Trophoblast cell (in vitro differentiated cells and primary cell): Measurements from ENCODE around the gene CEL.

Experiments
- DNase-seq, 2 donors: peaks; one replicate each; pipeline ENCODE4 v3.0.0-alpha.2; 2016
- H2AFZ ChIP-seq: 2 replicates; pipeline ENCODE4 v1.6.1; 2013; ENCODE audit warnings: low read length, moderate library complexity, mild to moderate bottlenecking; ENCODE audit not compliant: insufficient read depth, poor library complexity
- H2AK5ac ChIP-seq: 2 replicates; pipeline ENCODE4 v1.6.1; 2013; ENCODE audit warnings: mild to moderate bottlenecking, low read length
- H2BK120ac ChIP-seq: 2 replicates; pipeline ENCODE4 v1.6.1; 2013; ENCODE audit warnings: low read length, mild to moderate bottlenecking, moderate library complexity; ENCODE audit not compliant: insufficient read depth, poor library complexity
- H2BK12ac ChIP-seq: 2 replicates; pipeline ENCODE4 v1.6.1; 2013; ENCODE audit warnings: mild to moderate bottlenecking, low read length, moderate library complexity
- H2BK5ac ChIP-seq: 2 replicates; pipeline ENCODE4 v1.6.1; 2013; ENCODE audit warnings: low read length, low read depth, moderate library complexity, mild to moderate bottlenecking; ENCODE audit not compliant: poor library complexity
- H3K14ac ChIP-seq: 2 replicates; pipeline ENCODE4 v1.6.1; 2013; ENCODE audit warnings: mild to moderate bottlenecking, low read length
- H3K18ac ChIP-seq: 2 replicates; pipeline ENCODE4 v1.6.1; 2013; ENCODE audit warnings: mild to moderate bottlenecking, low read length
- H3K23ac ChIP-seq: 2 replicates; pipeline ENCODE4 v1.6.1; 2013; ENCODE audit warnings: low read length
- H3K27ac ChIP-seq: 2 replicates; pipeline ENCODE4 v1.5.1; 2013; ENCODE audit warnings: low read depth, mild to moderate bottlenecking, inconsistent platforms, low read length, moderate library complexity
- H3K27me3 ChIP-seq: 2 replicates; pipeline ENCODE4 v1.6.1; 2013; ENCODE audit warnings: inconsistent platforms, mild to moderate bottlenecking, low read length, moderate library complexity; ENCODE audit not compliant: insufficient read depth
- H3K36me3 ChIP-seq, 2 experiments: 1 replicate in 1 of 2; 2 replicates in 1 of 2; pipeline ENCODE4 v1.6.1; 2013; ENCODE audit warnings: low read length in 2 of 2, mild to moderate bottlenecking in 2 of 2, moderate library complexity in 1 of 2; ENCODE audit not compliant: insufficient read depth in 2 of 2, control insufficient read depth in 1 of 2
- H3K4ac ChIP-seq: 2 replicates; pipeline ENCODE4 v1.6.1; 2013; ENCODE audit warnings: low read depth, mild to moderate bottlenecking, low read length, moderate library complexity
- H3K4me1 ChIP-seq, 2 experiments: 1 replicate in 1 of 2; 2 replicates in 1 of 2; pipeline ENCODE4 v1.6.1; 2013; ENCODE audit warnings: low read length in 2 of 2, mild to moderate bottlenecking in 2 of 2, moderate library complexity in 1 of 2; ENCODE audit not compliant: insufficient read depth in 2 of 2, control insufficient read depth in 1 of 2
- H3K4me2 ChIP-seq: 2 replicates; pipeline ENCODE4 v1.6.1; 2013; ENCODE audit warnings: inconsistent platforms, mild to moderate bottlenecking, low read length, moderate library complexity
- H3K4me3 ChIP-seq: 2 replicates; pipeline ENCODE4 v1.5.1; 2013; ENCODE audit warnings: mild to moderate bottlenecking, low read depth, low read length, inconsistent platforms
- H3K79me1 ChIP-seq: one replicate; pipeline ENCODE4 v1.6.1; 2013; ENCODE audit warnings: low read length
- H3K79me2 ChIP-seq: 2 replicates; pipeline ENCODE4 v1.6.1; 2013; ENCODE audit warnings: low read length, mild to moderate bottlenecking; ENCODE audit not compliant: control insufficient read depth, insufficient read depth, poor library complexity
- H3K9ac ChIP-seq: 2 replicates; pipeline ENCODE4 v1.6.1; 2013; ENCODE audit warnings: mild to moderate bottlenecking, low read length
- H3K9me3 ChIP-seq: 2 replicates; pipeline ENCODE4 v1.6.1; 2013; ENCODE audit warnings: low read depth, mild to moderate bottlenecking, control low read depth, inconsistent platforms, low read length; ENCODE audit not compliant: insufficient read depth
- H4K12ac ChIP-seq: 2 replicates; pipeline ENCODE4 v1.6.1; 2013; ENCODE audit warnings: low read depth, mild to moderate bottlenecking, low read length, moderate library complexity
- H4K8ac ChIP-seq: 2 replicates; pipeline ENCODE4 v1.6.1; 2013; ENCODE audit warnings: low read depth, mild to moderate bottlenecking, low read length, moderate library complexity
- H4K91ac ChIP-seq: one replicate; pipeline ENCODE4 v1.6.1; 2013; ENCODE audit warnings: low read depth, mild to moderate bottlenecking, low read length, moderate library complexity
- WGBS: extraction: QIAGEN DNeasy Blood & Tissue Kit; methylation state at CpG from one replicate; pipeline ENCODE4 v1.1.7; 2013; ENCODE audit warnings: missing lambda C conversion rate; ENCODE audit not compliant: insufficient read length, insufficient coverage; ENCODE audit errors: extremely low coverage; 5-methylcytosine and 5-hydroxymethylcytosine counted together

CEL gene

DNA sequence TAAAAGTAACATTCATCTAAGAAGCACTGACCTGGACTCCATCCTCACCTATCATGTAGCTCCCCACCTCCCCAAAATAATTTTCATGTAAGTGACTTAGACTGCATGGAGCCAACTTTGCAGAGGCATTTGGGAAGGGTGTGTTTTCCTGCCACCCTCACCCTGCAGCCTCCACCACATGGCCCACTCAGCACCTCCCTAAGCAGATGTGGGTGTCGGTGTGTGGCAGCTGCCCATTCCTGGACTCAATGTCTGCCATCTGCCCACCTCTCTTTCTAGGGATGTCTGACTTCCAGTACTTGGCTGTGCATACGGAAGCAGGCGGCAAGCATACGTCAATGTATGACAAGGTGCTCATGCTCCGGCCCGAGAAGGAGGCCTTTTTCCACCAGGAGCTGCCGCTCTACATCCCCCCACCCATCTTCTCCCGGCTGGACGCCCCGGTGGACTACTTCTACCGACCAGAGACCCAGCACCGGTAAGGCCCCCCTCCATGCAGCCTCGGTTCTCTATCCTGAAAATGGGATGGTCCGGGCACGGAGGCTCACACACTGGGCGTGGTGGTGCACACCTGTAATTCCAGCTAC is 18.2 kb upstream of the CEL start:
- H2BK12ac ChIP-seq, result no peak overlapping the region
- no CpG with 5 or more reads among the region's 16 CpGs for WGBS
- no peak overlapping the region for H2BK5ac ChIP-seq
- no peak overlapping the region for H3K18ac ChIP-seq
- peaks cover 55 to 60% of the 10 kb centered on the region in 2 experiments for H3K36me3 ChIP-seq
- no peak overlapping the region for H3K4me2 ChIP-seq
- no peak overlapping the region for H4K12ac ChIP-seq
- no peak overlapping the region for H3K9ac ChIP-seq
- no peak for DNase-seq
- no peak overlapping the region for H4K8ac ChIP-seq
- H2BK120ac ChIP-seq, result no peak overlapping the region
- no peaks in the 10 kb centered on the region for H3K27me3 ChIP-seq
- H3K79me1 ChIP-seq, result no peaks in the 10 kb centered on the region
- no peak overlapping the region for H3K14ac ChIP-seq
- H2AK5ac ChIP-seq, result no peak overlapping the region
- H3K4ac ChIP-seq, result no peak overlapping the region
- no peak overlapping the region for H2AFZ ChIP-seq
- no peak overlapping the region for H3K23ac ChIP-seq
- no peak overlapping the region for H3K27ac ChIP-seq
- no peak overlapping the region for H4K91ac ChIP-seq
- no peaks in the 10 kb centered on the region for H3K4me1 ChIP-seq
- no peaks in the 10 kb centered on the region for H3K9me3 ChIP-seq
- no peak overlapping the region for H3K4me3 ChIP-seq
- no peaks in the 10 kb centered on the region for H3K79me2 ChIP-seq

DNA sequence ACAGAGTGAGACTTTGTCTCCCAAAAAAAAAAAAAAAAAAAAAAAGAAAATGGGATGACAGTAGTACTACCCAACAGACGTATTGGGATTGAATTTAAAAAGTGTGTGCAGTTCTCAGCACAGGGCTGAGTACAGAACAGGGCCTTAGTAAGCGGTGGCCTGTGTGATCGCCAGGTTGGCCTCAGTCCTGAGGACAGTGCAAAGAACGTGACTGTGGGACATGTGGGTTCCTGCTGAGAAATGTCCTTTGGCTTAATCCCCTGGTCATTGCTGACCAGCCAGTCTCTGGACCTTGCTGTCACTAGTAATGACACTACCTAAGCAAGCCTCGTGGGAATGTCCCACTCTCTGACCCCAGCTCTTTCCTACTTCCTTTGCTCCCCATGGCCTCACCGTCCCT is 17.7 kb upstream of the CEL start:
- Histone ChIP-seq H3K4me3 (no peak overlapping the region), H3K9me3 (no peaks in the 10 kb centered on the region), H3K18ac (no peak overlapping the region), H3K27ac (no peak overlapping the region), H3K4me1 (no peaks in the 10 kb centered on the region), H3K79me2 (no peaks in the 10 kb centered on the region), H2BK12ac (no peak overlapping the region), H2BK5ac (no peak overlapping the region), H3K4me2 (no peak overlapping the region), H3K36me3 (peaks cover 61 to 65% of the 10 kb centered on the region in 2 experiments), H3K4ac (no peak overlapping the region), H3K14ac (no peak overlapping the region), H3K79me1 (no peaks in the 10 kb centered on the region), H4K8ac (no peak overlapping the region), H2AK5ac (no peak overlapping the region), H3K23ac (no peak overlapping the region), H2BK120ac (no peak overlapping the region), H4K91ac (no peak overlapping the region), H2AFZ (no peak overlapping the region), H4K12ac (no peak overlapping the region), H3K9ac (no peak overlapping the region), H3K27me3 (no peaks in the 10 kb centered on the region)
- WGBS, result no CpG with 5 or more reads among the region's 6 CpGs
- no peak for DNase-seq

DNA sequence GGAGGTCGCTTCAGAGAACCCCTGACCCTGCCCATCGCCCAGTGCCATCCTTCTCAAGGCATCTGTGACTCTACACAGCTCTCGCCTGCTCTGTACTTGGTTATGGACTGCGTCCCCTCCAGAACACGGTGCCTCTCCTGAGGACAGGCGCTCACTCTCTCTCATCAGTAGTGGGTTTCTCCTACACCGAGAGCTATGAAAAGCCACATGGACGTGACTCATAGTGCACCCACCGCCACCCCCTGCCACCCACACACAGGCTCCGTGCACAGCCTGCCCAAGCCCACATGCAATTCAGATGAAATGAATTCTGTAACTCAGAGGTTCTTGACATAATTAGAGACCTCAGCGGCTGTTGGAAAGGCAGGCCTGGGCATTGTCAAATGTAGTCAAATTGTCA is 17.1 kb upstream of the CEL start:
- Histone ChIP-seq H3K4ac (no peak overlapping the region), H3K79me2 (no peaks in the 10 kb centered on the region), H3K27ac (no peak overlapping the region), H2BK120ac (no peak overlapping the region), H2BK5ac (no peak overlapping the region), H3K23ac (no peak overlapping the region), H3K14ac (no peak overlapping the region), H3K9me3 (no peaks in the 10 kb centered on the region), H2AK5ac (no peak overlapping the region), H4K91ac (no peak overlapping the region), H4K8ac (no peak overlapping the region), H4K12ac (no peak overlapping the region), H3K27me3 (no peaks in the 10 kb centered on the region), H3K79me1 (no peaks in the 10 kb centered on the region), H3K36me3 (peaks cover 62 to 68% of the 10 kb centered on the region in 2 experiments), H2BK12ac (no peak overlapping the region), H3K4me3 (no peak overlapping the region), H3K4me1 (no peaks in the 10 kb centered on the region), H2AFZ (no peak overlapping the region), H3K9ac (no peak overlapping the region), H3K4me2 (no peak overlapping the region), H3K18ac (no peak overlapping the region)
- no peak for DNase-seq
- WGBS, result no CpG with 5 or more reads among the region's 11 CpGs

DNA sequence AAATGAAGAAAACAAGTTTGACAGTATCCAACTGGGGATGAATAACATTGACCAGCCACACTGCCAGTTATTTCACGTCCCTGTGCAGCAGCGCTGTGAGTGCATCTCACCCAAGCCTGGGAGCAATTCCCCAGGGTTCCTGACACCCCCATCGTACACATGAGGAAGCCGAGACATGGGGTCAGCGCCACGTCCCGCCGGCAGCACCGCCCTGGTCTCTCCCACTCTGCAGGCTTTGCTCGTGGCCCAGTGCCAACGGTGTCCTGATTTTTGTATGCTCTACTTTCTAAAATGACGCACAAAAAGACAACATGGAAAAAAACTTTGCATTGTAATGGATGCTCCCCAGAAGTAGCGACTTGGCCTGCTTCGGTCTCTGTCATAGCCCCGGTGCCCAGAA is 16.6 kb upstream of the CEL start:
- no peak overlapping the region for H2AK5ac ChIP-seq
- no peaks in the 10 kb centered on the region for H3K27me3 ChIP-seq
- H3K4me2 ChIP-seq, result no peak overlapping the region
- no peaks in the 10 kb centered on the region for H3K4me1 ChIP-seq
- no peak overlapping the region for H2BK12ac ChIP-seq
- no peak overlapping the region for H3K14ac ChIP-seq
- H3K23ac ChIP-seq, result no peak overlapping the region
- no peak overlapping the region for H3K4ac ChIP-seq
- no peak overlapping the region for H3K9ac ChIP-seq
- H2BK120ac ChIP-seq, result no peak overlapping the region
- no peaks in the 10 kb centered on the region for H3K79me2 ChIP-seq
- no peak overlapping the region for H3K27ac ChIP-seq
- H3K4me3 ChIP-seq, result no peak overlapping the region
- H3K36me3 ChIP-seq, result peaks cover 66 to 73% of the 10 kb centered on the region in 2 experiments
- no peak overlapping the region for H3K18ac ChIP-seq
- H2AFZ ChIP-seq, result no peak overlapping the region
- WGBS, result no CpG with 5 or more reads among the region's 15 CpGs
- H3K79me1 ChIP-seq, result no peaks in the 10 kb centered on the region
- H4K91ac ChIP-seq, result no peak overlapping the region
- H2BK5ac ChIP-seq, result no peak overlapping the region
- H4K8ac ChIP-seq, result no peak overlapping the region
- DNase-seq, result no peak
- H3K9me3 ChIP-seq, result no peaks in the 10 kb centered on the region
- no peak overlapping the region for H4K12ac ChIP-seq
